ENCODE measurements around the gene TSPEAR. TPM values are rescaled to one million over a fixed set of nuclear protein-coding genes. Genes with fewer than 3 reads are reported as not detected.
"Not testable (repeated sequence)": the region's sequence is repeated elsewhere in the genome, so short reads cannot be mapped to it uniquely, and the experiment has no call there.

TSPEAR gene
- total RNA-seq, 1 donor from 2014 or later, result not detected

GRCh38 chr21:44636209-44637017 is 75.0 kb downstream of the TSPEAR start:
- no peak for DNase-seq (ENCODE audit: low spot score)

DNA sequence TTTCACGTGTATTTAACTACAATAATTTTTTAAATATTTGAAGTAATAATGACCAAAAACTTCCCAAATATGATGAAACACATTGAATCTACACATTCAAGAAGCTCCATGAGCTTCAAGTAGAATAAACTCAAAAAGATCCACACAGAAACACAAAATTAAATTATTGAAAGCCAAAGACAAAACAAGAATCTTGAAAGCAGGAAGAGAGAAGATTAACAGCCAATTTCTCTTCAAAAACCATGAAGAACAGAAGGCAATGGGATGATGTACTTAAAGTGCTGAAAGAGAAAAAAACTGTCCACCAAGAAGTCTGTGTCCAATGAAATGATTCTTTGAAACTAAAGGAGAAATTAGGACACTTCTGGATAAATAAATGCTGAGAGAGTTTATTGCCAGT is 79.3 kb downstream of the TSPEAR start:
- no peak for DNase-seq (ENCODE audit: low spot score)

DNA sequence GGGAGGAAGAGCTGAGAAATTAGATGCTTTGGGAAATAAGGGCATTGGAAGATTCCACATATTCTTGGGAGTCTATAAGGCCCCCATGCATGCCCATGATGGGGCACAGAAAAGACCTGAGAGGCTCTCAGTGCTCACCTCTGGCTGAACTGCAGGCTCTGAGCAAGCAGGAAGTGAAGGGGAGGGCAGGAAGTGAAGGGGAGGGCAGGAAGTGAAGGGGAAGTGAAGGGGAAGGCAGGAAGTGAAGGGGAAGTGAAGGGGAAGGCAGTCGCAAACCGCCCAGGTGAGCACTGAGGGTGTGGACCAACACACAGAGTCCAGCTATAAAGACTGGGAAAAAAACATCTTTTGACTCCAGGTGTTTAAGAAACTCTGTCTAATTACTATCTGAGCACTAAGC is 80.9 kb downstream of the TSPEAR start:
- DNase-seq (ENCODE audit: low spot score), result no peak

DNA sequence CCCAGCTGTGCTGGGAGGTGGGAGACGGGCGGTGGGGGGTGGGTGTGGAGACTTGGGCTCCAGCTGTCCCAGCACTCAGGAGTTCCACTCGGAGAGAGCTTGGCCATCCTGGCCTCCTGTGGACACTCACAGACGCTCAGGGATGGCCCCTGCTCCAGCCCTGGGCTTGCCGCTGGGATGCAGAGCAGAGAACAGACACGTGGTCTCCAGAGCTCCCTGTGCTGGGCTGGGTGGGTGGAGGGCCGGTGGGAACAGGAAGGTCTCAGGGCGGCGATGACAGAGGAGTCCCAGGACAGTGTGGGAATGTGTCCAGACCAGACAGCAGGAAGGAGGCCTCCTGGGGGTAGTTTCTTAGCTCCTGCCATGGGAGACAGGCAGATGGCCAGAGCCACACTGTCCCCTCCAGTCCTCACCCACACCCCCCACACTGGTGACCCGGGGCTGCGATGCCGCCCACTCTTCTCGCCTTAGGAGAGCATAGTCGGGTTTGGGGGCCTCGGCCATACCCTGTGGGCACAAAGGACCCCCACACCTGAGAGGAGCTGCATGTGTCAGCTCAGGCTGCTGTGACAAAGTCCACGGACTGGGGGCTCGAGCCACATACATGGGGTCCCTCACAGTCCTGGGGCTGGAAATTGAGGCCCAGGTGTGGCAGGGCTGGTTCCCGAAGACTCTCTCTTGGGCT is 82.5 kb downstream of the TSPEAR start:
- DNase-seq (ENCODE audit: low spot score), result no peak

GRCh38 chr21:44627831-44628233 is 83.5 kb downstream of the TSPEAR start:
- not testable (repeated sequence) for DNase-seq (ENCODE audit: low spot score)

DNA sequence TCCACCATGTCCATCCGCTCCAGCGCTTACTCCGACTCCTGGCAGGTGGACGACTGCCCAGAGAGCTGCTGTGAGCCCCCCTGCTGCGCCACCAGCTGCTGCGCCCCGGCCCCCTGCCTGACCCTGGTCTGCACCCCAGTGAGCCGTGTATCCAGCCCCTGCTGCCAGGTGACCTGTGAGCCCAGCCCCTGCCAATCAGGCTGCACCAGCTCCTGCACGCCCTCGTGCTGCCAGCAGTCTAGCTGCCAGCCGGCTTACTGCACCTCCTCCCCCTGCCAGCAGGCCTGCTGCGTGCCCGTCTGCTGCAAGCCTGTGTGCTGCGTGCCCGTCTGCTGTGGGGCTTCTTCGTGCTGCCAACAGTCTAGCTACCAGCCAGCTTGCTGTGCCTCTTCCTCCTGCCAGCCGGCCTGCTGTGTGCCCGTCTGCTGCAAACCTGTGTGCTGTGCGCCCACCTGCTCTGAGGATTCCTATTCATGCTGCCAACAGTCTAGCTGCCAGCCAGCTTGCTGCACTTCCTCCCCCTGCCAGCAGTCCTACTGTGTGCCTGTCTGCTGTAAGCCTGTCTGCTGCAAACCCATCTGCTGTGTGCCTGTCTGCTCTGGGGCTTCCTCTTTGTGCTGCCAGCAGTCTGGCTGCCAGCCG is 84.1 kb downstream of the TSPEAR start:
- DNase-seq (ENCODE audit: low spot score), result not testable (repeated sequence)

GRCh38 chr21:44626673-44627143 is 84.7 kb downstream of the TSPEAR start, which contains the start of gene KRTAP10-9:
KRTAP10-9 (plus strand) TSS chr21:44627093; CDS start chr21:44627172, 79 bp downstream.
- no peak for DNase-seq (ENCODE audit: low spot score)

DNA sequence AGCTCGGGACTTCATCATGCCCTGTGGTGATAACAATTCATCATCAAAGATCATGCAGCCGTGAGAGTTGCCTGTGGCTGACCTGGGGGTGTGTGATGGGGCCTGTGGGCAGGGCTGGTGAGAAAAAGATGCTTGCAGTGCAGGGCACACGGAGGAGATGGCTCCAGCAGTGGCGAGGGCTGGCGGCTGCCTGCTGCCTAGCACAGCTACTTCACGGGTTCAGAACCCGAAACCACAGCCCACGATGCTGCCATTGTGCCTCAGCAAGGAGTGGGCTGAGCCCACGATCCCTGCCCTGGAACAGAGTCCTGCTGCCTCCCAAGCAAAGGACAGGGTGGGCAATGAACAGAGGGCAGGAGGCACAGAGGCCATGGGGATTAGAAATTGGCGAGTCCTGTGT is 85.1 kb downstream of the TSPEAR start:
- DNase-seq (ENCODE audit: low spot score), result no peak

GRCh38 chr21:44625756-44626155 is 85.6 kb downstream of the TSPEAR start:
- no peak for DNase-seq (ENCODE audit: low spot score)

DNA sequence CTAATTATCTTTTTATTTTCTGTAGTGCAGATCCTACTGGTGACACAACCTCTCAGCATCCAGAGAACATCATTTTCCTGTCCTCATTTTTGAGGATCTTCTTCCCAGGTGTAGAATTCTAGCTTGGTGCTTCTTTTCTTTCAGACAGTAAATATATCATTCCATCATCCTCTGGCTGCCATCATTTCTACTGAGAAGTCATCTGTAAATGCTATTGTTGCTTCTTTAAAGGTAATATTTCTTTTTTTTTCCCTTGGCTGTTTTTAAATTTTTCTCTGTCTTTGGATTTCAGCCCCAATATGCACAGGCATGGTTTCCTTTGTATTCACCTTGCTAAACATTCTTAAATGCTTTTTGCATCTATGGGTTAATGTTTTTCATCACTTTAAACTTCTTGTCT is 87.8 kb downstream of the TSPEAR start:
- no peak for DNase-seq (ENCODE audit: low spot score)

DNA sequence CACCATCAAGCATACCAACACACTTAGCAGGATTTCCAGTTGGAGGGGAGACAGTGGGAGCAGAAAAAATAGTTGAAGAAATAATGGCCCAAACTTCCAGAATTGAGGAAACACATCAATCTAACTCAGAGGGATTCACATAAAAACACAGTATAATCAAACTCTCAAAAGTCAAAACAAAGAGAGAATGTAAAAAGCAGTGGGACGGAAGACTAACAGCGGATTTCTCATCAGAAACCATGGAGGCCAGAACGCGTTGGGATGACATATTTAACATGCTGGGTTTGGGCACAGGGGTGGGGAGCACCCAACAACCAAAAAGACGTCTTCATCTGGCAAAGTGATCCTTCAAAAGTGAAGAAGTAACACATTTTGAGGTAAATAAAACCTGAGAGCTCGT is 91.5 kb downstream of the TSPEAR start:
- DNase-seq (ENCODE audit: low spot score), result no peak

- no peak for DNase-seq (ENCODE audit: low spot score)
Observed at GRCh38 chr21:44618909-44619308, 92.5 kb downstream of the TSPEAR start.

DNA sequence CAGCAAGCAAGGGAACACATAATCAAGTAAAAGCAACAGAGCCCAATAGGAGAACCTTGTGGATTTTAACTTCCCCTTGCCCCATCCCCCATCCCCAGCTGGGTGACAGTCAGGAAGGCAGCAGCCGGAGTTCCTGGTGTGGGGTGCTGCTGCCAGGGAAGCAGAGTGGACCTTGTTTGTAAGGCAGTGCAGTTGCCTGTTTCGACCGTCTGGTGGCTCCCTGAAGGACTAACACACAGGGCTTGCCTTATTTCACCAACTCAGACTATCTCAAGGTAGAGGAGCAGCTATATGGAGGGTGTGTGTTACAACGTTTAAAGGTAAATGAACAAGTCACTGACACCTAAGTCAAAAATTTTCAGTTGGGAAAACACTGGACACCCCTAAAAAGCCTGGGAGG is 92.9 kb downstream of the TSPEAR start:
- no peak for DNase-seq (ENCODE audit: low spot score)

DNA sequence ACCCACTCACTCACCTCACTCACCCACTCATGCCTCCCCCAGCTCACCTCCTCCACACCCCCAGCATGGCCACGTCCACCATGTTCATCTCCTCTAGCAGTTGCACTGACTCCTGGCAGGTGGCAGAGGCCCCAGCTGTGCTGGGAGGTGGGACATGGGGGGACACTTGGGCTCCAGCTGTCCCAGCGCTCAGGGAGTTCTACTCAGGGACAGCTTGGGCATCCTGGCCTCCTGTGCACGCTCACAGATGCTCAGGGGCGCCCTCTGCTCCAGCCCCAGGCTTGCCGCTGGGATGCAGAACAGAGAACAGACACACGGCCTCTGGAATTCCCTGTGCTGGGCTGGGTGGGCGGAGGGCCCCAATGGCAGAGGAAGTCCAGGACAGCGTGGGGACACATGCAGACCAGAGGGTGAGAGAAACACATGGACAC is 94.3 kb downstream of the TSPEAR start:
- DNase-seq (ENCODE audit: low spot score), result no peak

DNA sequence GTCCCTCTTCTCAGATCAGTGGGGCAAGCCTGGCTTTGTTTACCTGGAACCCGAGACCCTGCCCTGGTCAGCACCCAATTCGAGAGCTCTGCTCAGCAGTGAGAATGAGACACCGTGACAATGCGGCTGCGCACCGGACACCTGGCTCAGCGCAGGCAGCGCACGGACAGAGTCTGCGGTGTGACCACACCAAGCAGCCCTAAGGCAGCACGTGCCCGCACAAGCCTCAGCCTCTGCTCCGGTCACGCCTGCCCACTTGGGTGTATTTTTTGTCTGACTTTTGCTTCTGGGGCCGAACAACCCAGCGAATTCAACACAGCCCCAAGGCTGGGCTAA is 94.8 kb downstream of the TSPEAR start:
- no peak for DNase-seq (ENCODE audit: low spot score)

DNA sequence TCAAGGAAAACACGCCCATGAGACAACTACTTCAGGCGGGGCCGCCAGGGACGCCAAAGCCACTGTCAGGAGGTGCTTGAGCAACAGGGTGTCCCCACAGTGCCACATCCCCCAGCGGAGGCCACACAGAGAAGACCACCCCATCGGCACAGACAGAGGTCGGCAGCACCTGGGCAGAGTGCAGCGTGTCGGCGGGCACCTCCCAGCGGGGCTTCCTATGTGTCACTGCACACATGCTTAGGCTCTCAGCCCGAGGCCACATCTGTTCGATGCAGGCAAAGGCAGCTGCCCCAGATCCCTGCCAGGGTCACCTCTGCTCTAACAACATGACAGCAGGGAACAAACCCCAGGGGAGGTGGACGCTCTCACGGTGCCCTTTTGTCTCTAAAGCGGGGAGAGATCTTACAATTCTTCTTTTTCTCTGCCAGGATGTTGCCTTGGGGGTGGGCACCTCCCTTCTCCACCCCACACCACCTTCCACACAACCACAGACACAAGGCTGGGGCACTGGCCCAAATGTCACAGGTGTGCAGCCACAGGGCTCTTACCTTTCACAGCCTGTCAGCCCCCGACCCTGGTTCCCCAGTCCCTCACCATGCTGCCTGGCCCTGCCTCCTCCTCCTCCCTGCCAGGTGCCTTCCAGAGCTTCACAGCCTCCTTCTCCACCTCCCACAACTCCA is 95.3 kb downstream of the TSPEAR start:
- DNase-seq (ENCODE audit: low spot score), result peak; percentile 78

GRCh38 chr21:44615466-44615865 is 95.9 kb downstream of the TSPEAR start:
- no peak for DNase-seq (ENCODE audit: low spot score)

DNA sequence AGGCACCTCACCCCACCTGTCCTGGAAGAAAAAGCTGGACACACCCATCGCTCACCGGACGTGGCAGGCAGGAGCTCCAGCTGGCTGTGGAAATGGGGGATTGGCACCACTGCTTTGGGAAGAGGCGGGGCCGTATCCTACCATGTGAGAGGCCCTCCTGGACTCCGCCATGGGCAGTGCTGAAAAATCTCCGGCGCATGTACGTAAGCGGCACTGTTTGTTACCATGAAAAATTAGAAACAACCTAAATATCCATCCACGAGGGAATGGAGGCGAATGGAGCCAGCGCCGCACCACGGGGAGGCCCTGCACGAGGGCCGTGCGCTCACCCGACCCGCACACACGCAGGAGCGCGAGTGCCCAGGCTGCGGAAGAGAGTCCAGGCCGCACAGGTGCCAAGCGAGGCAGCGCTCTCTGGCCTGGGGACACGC is 96.4 kb downstream of the TSPEAR start:
- peak; percentile 81 for DNase-seq (ENCODE audit: low spot score)

GRCh38 chr21:44614161-44614631 is 97.2 kb downstream of the TSPEAR start:
- no peak for DNase-seq (ENCODE audit: low spot score)

DNA sequence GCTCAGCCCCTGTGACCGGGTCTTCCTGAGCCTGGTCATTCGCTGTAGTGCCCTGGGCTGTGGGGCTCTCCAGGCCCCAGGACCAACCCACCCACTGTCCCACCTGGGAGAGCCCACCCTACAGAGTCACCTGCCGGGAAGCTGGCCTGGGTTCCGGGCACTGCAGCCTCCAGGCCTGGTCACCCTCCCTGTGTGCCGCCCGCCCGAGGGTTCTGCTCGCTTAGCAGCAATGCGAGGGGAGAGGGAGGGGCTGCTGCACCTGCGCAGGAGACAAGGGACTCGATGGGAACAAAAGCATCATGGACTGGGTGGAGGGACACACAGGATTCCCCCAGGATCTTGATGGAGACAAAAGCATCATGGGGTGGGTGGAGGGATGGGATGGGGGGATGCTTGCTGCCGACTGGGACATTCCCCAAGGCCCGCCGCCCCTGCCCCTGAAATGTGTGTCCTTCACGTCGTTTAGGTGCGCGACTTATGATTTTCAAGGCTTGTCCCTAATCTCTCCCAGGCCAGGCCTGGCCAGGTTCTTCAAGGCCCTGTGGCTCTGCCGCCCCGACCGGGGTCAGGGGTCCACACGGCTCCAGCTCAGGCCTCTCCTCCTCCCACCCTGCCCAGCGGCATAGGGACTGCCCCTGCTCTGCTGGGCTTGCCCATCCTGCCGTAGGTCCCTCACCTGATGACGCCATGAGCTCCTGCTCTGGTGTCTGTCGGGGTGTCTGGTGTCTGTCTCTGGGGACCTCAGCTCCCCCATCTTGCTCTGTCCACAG is 97.8 kb downstream of the TSPEAR start:
- no peak for DNase-seq (ENCODE audit: low spot score)

All from mesenteric fat pad (tissue), 1 donor.